Endothelial cell of umbilical vein (primary cell): ENCODE data around the gene KIF26B. TPM values are rescaled to one million over a fixed set of nuclear protein-coding genes. Genes with fewer than 3 reads are reported as not detected.

Source experiments
- BruUV-seq: library from RNA; stranded (reverse); fragments of 400-500 nt; replicated peaks from 2 replicates; lab custom pipeline; 2021; lab: Mats Ljungman, UMichigan
- CTCF ChIA-PET: fragments of 300-600, 350-600 bp; sonication (Branson Sonifier 250); formaldehyde crosslinking; loops from one replicate; lab custom pipeline; 2021; ENCODE audit warnings: antibody characterized with exemption, inconsistent platforms; lab: Charles Lee
- POLR2A ChIA-PET: fragments of 300-600, 350-600 bp; sonication (Branson Sonifier 250); formaldehyde crosslinking; loops from one replicate; lab custom pipeline; 2021; ENCODE audit warnings: antibody characterized with exemption, inconsistent platforms; lab: Charles Lee
- DNase-seq: peaks from one replicate; pipeline ENCODE4 v3.0.0-alpha.2; 2011; ENCODE audit warnings: low read depth, low spot score
- FAIRE-seq: peaks from 2 replicates; lab custom pipeline; 2011; peaks lifted over from hg19 to GRCh38; lab: Jason Lieb, UNC
- H2AFZ ChIP-seq: 2 replicates; pipeline ENCODE4 v1.6.0; 2012; ENCODE audit warnings: low read depth, low read length, control low read depth, inconsistent platforms
- H3K27ac ChIP-seq: 2 replicates; pipeline ENCODE4 v1.5.1; 2011; ENCODE audit warnings: low read depth, mild to moderate bottlenecking, control low read depth, low read length, moderate library complexity; ENCODE audit not compliant: insufficient read depth
- H3K27me3 ChIP-seq, 2 experiments: 2 replicates each; pipeline versions ENCODE4 v1.6.0 to v1.6.1; 2011; ENCODE audit warnings: low read length in 2 of 2, mixed read lengths in 1 of 2; ENCODE audit not compliant: control insufficient read depth in 2 of 2, insufficient read depth in 2 of 2
- H3K36me3 ChIP-seq, 2 experiments: 2 replicates in 1 of 2; 3 replicates in 1 of 2; pipeline ENCODE4 v1.5.1; 2011; ENCODE audit warnings: low read length in 2 of 2, mild to moderate bottlenecking in 1 of 2, moderate library complexity in 1 of 2; ENCODE audit not compliant: control insufficient read depth in 2 of 2, insufficient read depth in 2 of 2; ENCODE audit errors: extremely low read depth in 1 of 2
- H3K4me1 ChIP-seq: 3 replicates; pipeline ENCODE4 v1.5.1; 2011; ENCODE audit warnings: mild to moderate bottlenecking, low read length; ENCODE audit not compliant: control insufficient read depth, insufficient read depth; ENCODE audit errors: extremely low read depth
- H3K4me2 ChIP-seq: 2 replicates; pipeline ENCODE4 v1.6.1; 2011; ENCODE audit warnings: low read length, control low read depth, mixed read lengths; ENCODE audit not compliant: insufficient read depth
- H3K4me3 ChIP-seq, 3 experiments: fragments of 200-600 bp in 1 of 3; sonication (generic), shearing (Covaris generic) in 1 of 3; replicated peaks in 1 of 3; 2 replicates each; pipeline ENCODE4 v1.5.1; 2011 to 2016; ENCODE audit warnings: control low read depth in 3 of 3, low read length in 3 of 3, mild to moderate bottlenecking in 2 of 3, inconsistent platforms in 1 of 3, low read depth in 1 of 3, moderate library complexity in 1 of 3; ENCODE audit not compliant: insufficient read depth in 1 of 3
- H3K79me2 ChIP-seq: 2 replicates; pipeline ENCODE4 v1.6.0; 2012; ENCODE audit warnings: low read length, inconsistent platforms; ENCODE audit not compliant: control insufficient read depth, insufficient read depth
- H3K9ac ChIP-seq: replicated peaks from 2 replicates; pipeline ENCODE3; 2011; ENCODE audit warnings: low read length, control low read depth; ENCODE audit not compliant: insufficient read depth; ENCODE audit errors: extremely low read depth
- H3K9me1 ChIP-seq: replicated peaks from 3 replicates; pipeline ENCODE4 v1.6.0; 2011; ENCODE audit warnings: mild to moderate bottlenecking, low read length; ENCODE audit not compliant: control insufficient read depth, insufficient read depth; ENCODE audit errors: extremely low read depth
- H3K9me3 ChIP-seq: replicated peaks from 2 replicates; pipeline ENCODE4 v1.5.1; 2012; ENCODE audit warnings: low read length, inconsistent platforms; ENCODE audit not compliant: control insufficient read depth, insufficient read depth
- H4K20me1 ChIP-seq: replicated peaks from 2 replicates; pipeline ENCODE3; 2011; ENCODE audit warnings: mild to moderate bottlenecking, low read length; ENCODE audit not compliant: control insufficient read depth, insufficient read depth; ENCODE audit errors: extremely low read depth
- EZH2 ChIP-seq: IDR thresholded peaks from 2 replicates; pipeline ENCODE4 v1.6.1; 2012; ENCODE audit warnings: borderline replicate concordance, low read depth, mild to moderate bottlenecking, moderate library complexity, low read length, inconsistent platforms; ENCODE audit not compliant: severe bottlenecking
- FOS ChIP-seq: IDR thresholded peaks from 2 replicates; pipeline ENCODE4 v1.6.1; 2011; ENCODE audit warnings: mild to moderate bottlenecking, low read length, moderate library complexity, borderline replicate concordance; ENCODE audit not compliant: insufficient read depth
- GATA2 ChIP-seq: IDR thresholded peaks from 2 replicates; pipeline ENCODE4 v1.7.0; 2011; ENCODE audit warnings: low read depth, mild to moderate bottlenecking, moderate library complexity, mixed read lengths, low read length; ENCODE audit not compliant: insufficient read length, insufficient read depth
- JUN ChIP-seq: IDR thresholded peaks from 2 replicates; pipeline ENCODE4 v1.6.1; 2011; ENCODE audit warnings: borderline replicate concordance, low read depth; ENCODE audit not compliant: insufficient read length, insufficient read depth
- MYC ChIP-seq: IDR thresholded peaks from one replicate; pipeline ENCODE4 v1.6.1; 2011; ENCODE audit warnings: mild to moderate bottlenecking, low read depth, low read length
- POLR2A ChIP-seq: IDR thresholded peaks from 2 replicates; pipeline ENCODE4 v1.6.1; 2012; ENCODE audit warnings: low read depth, mild to moderate bottlenecking, control low read depth, low read length
- POLR2AphosphoS5 ChIP-seq: IDR thresholded peaks from 2 replicates; pipeline ENCODE4 v1.6.1; 2012; ENCODE audit warnings: low read depth, mild to moderate bottlenecking, control low read depth, low read length, moderate library complexity; ENCODE audit not compliant: insufficient read depth
- dilution Hi-C: fragments of 300-500 bp; cut with MboI; formaldehyde crosslinking; loops from one replicate; pipeline ENCODE4 v1.15.0; 2019; ENCODE audit warnings: low sequenced_read_pairs; ENCODE audit not compliant: extremely low pct_ligation_motif_present
- intact Hi-C: fragments of 100-400 bp; cut with micrococcal nuclease; formaldehyde crosslinking; loops from one replicate; pipeline ENCODE4 v1.10.0; 2022
- polyA plus RNA-seq, 4 experiments: library from polyadenylated mRNA; depleted of rRNA in 3 of 4; stranded (reverse) in 3 of 4; unstranded in 1 of 4; fragments of >200 nt; gene quantifications; 2 replicates each; pipeline versions ENCODE4 v1.2.1 to v1.2.3, GENCODE V29; 2011 to 2012; ENCODE audit warnings: missing spikeins in 1 of 4
- total RNA-seq: library from RNA; stranded (reverse); gene quantifications from 2 replicates; pipeline ENCODE4 v1.2.3, GENCODE V29; 2021
- TF ChIP-seq, protein P1 (sequence below), 2 donors: IDR thresholded peaks; 1 replicate in 1 of 2; 2 replicates in 1 of 2; pipeline ENCODE4 v1.5.1; 2011; ENCODE audit warnings: low read length in 2 of 2, mild to moderate bottlenecking in 2 of 2, moderate library complexity in 2 of 2, control low read depth in 1 of 2, inconsistent platforms in 1 of 2, low read depth in 1 of 2; ENCODE audit not compliant: insufficient read depth in 1 of 2; ENCODE audit errors: extremely low read depth in 1 of 2
- TF ChIP-seq, protein P2 (sequence below): IDR thresholded peaks from 2 replicates; pipeline ENCODE4 v1.6.1; 2011; ENCODE audit not compliant: insufficient read depth, insufficient read length

Gene KIF26B
- total and polyA plus RNA-seq, 2 donors (not counting 3 experiments of a cell fraction or from before 2014, with no cell fraction given) = 0.04 to 0.49 TPM

DNA sequence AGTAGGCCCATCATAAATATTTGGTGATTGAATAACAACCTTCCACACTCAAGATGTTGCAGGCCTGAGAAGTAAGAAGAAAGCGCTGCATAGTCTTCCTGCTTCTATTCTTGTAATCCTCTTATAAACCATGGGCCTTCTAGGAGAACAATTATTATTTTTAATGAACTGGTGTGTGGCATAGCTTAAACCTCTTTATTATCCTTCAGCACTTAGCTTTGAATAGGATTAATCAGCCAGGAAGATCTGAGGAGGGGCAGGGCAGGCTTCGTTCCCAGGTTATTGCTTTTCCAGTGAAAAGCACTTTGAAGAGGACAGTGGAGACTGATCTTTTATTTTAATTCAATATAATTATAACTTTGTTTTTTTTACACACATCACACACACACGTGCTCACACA, 42.3 kb downstream of the KIF26B start:
- intact Hi-C loops = no loop called here

More for the DNA sequence above, 42.3 kb downstream of the KIF26B start:
- no peaks in the 10 kb centered on the region for H3K27me3 ChIP-seq
- ChIA-PET POLR2A (no interaction called here), CTCF (no interaction called here)
- BruUV-seq = no TSS peak
- DNase-seq = no peak
- no peak overlapping the region for H3K9ac ChIP-seq
- no peaks in the 10 kb centered on the region for H3K9me3 ChIP-seq
- no peak overlapping the region for H2AFZ ChIP-seq
- no peak overlapping the region for H3K4me2 ChIP-seq
- no peaks in the 10 kb centered on the region for H4K20me1 ChIP-seq
- H3K4me3 ChIP-seq = no peak overlapping the region
- TF ChIP-seq EZH2 (no peak), FOS (no peak), JUN (no peak), MYC (no peak), POLR2AphosphoS5 (no peak), GATA2 (no peak), POLR2A (no peak)
- TF ChIP-seq, protein P1, sequence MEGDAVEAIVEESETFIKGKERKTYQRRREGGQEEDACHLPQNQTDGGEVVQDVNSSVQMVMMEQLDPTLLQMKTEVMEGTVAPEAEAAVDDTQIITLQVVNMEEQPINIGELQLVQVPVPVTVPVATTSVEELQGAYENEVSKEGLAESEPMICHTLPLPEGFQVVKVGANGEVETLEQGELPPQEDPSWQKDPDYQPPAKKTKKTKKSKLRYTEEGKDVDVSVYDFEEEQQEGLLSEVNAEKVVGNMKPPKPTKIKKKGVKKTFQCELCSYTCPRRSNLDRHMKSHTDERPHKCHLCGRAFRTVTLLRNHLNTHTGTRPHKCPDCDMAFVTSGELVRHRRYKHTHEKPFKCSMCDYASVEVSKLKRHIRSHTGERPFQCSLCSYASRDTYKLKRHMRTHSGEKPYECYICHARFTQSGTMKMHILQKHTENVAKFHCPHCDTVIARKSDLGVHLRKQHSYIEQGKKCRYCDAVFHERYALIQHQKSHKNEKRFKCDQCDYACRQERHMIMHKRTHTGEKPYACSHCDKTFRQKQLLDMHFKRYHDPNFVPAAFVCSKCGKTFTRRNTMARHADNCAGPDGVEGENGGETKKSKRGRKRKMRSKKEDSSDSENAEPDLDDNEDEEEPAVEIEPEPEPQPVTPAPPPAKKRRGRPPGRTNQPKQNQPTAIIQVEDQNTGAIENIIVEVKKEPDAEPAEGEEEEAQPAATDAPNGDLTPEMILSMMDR (IDR thresholded peaks at IDR 0.05; ENCODE audit: extremely low read depth in 1 of 2, insufficient read depth in 1 of 2, low read depth in 1 of 2, low read length in 2 of 2) = no peak
- TF ChIP-seq, protein P2, sequence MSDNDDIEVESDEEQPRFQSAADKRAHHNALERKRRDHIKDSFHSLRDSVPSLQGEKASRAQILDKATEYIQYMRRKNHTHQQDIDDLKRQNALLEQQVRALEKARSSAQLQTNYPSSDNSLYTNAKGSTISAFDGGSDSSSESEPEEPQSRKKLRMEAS = no peak
- dilution Hi-C loops = no loop called here
- no peaks in the 10 kb centered on the region for H3K9me1 ChIP-seq
- FAIRE-seq = no peak
- H3K27ac ChIP-seq = no peak overlapping the region
- H3K4me1 ChIP-seq = no peaks in the 10 kb centered on the region
- H3K79me2 ChIP-seq = no peaks in the 10 kb centered on the region
- no peaks in the 10 kb centered on the region for H3K36me3 ChIP-seq
